ENCODE results near the gene SELENOV.
A peak's percentile ranks its signal among the peaks of the same experiment; 100 is the strongest.

The SELENOV gene

GRCh38 chr19:39524495-39524894, 9.6 kb downstream of the SELENOV start:
- no peak for DNase-seq

- DNase-seq = no peak
Measured at GRCh38 chr19:39525205-39525604, 10.3 kb downstream of the SELENOV start.

GRCh38 chr19:39531834-39532232, 16.9 kb downstream of the SELENOV start:
- no peak for DNase-seq

- peak; percentile 95 for DNase-seq
Measured at GRCh38 chr19:39532233-39533002, 17.5 kb downstream of the SELENOV start, which contains the start of gene EID2B. TSS of gene EID2B (minus strand) at chr19:39532852. CDS start at chr19:39532802, 50 bp downstream.

- no peak for DNase-seq
Measured at GRCh38 chr19:39533003-39533512, 18.1 kb downstream of the SELENOV start.

GRCh38 chr19:39533791-39534190, 18.9 kb downstream of the SELENOV start:
- DNase-seq = no peak

- DNase-seq = no peak
Measured at GRCh38 chr19:39539165-39539517, 24.2 kb downstream of the SELENOV start.

- DNase-seq = peak; percentile 91
Measured at GRCh38 chr19:39539518-39540332, 24.8 kb downstream of the SELENOV start, which contains the start of gene EID2. TSS of gene EID2 (minus strand) at chr19:39540161. CDS start at chr19:39540079, 82 bp downstream.

GRCh38 chr19:39540333-39540673, 25.4 kb downstream of the SELENOV start:
- DNase-seq = no peak

GRCh38 chr19:39542206-39542605, 27.3 kb downstream of the SELENOV start:
- DNase-seq = no peak

- DNase-seq = no peak
Measured at GRCh38 chr19:39543477-39543857, 28.5 kb downstream of the SELENOV start.

- no peak for DNase-seq
Measured at GRCh38 chr19:39544226-39544903, 29.4 kb downstream of the SELENOV start.

- no peak for DNase-seq
Measured at GRCh38 chr19:39544911-39545310, 30.0 kb downstream of the SELENOV start.

GRCh38 chr19:39546599-39546998, 31.7 kb downstream of the SELENOV start:
- DNase-seq = no peak

GRCh38 chr19:39550197-39550596, 35.3 kb downstream of the SELENOV start:
- no peak for DNase-seq

GRCh38 chr19:39553082-39553652, 38.2 kb downstream of the SELENOV start:
- DNase-seq = no peak

GRCh38 chr19:39554701-39555311, 39.9 kb downstream of the SELENOV start:
- DNase-seq = no peak

- DNase-seq = no peak
Measured at GRCh38 chr19:39555883-39556282, 40.9 kb downstream of the SELENOV start.

GRCh38 chr19:39557811-39558623, 43.1 kb downstream of the SELENOV start:
- DNase-seq = peak; percentile 43

GRCh38 chr19:39558624-39559117, 43.7 kb downstream of the SELENOV start:
- no peak for DNase-seq

GRCh38 chr19:39563408-39563807, 48.5 kb downstream of the SELENOV start:
- DNase-seq = no peak

Data from NCI-H2107 (cell line).